ENCODE measurements around the gene ALDH3A1.

Gene ALDH3A1

DNA sequence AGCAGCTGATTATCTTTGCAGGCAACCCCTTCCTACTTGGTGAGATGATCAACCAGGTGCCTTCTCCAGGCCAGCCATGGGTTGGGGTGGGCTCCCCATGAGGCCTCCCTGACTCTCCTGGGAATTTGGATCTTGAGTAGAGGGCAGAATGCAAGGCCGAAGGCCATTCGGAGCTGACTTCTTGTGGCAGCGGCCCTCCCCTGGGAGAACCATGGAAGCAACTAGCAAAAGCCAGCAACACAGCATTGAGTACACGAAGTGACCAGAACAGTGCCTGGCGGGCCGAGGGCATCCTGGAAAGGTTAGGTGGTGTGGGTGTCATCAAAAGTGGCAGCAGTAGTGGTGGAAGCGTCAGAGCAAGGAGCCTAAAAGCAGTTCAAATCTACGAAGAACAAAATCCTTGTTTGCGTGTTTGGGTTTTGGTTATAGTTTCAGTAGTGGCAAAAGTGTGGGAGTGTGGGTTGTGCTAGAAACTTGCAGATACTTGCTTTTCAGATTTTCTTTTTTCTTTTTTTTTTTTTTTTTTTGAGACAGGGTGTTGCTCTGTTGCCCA is 2.0 kb upstream of the ALDH3A1 start:
- WGBS (ENCODE audit: insufficient coverage, insufficient read length): no CpG with 5 or more reads among the region's 9 CpGs
- Histone ChIP-seq H3K4me1 (ENCODE audit: control insufficient read depth, insufficient read depth, low read length) (peaks cover 4% of the 10 kb centered on the region; the same call in 1 of the 2 replicates), H3K9me3 (ENCODE audit: control insufficient read depth, insufficient read depth, low read length) (no peaks in the 10 kb centered on the region), H3K27me3 (ENCODE audit: control insufficient read depth, insufficient read depth, low read length) (no peaks in the 10 kb centered on the region), H3K27ac (ENCODE audit: low read length) (no peak overlapping the region), H3K4me3 (ENCODE audit: low read length) (no peak overlapping the region), H3K36me3 (ENCODE audit: control insufficient read depth, insufficient read depth, low read length) (no peaks in the 10 kb centered on the region)
- no peak for DNase-seq (ENCODE audit: low read depth, low spot score)

DNA sequence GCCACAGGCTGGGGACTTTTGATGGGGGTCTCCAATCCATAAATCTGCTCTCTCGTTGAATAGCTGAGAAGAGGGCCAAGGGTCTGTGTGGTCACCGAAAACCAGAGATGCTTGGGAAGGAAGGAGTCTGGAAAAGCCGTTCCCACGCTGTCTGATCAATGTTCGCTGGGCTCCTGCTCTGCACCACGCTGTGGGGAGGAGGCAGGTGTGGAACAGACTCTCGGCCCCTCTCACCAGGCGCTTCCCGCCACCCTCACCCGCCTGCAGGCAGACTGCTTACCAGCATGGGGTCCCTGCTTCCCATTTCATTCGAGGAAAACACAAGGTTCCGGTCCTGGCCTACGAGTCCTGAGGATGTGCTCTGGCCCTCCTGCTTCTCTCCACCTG is 702 bp upstream of the ALDH3A1 start:
- H3K27ac ChIP-seq (ENCODE audit: low read length): no peak overlapping the region

DNA sequence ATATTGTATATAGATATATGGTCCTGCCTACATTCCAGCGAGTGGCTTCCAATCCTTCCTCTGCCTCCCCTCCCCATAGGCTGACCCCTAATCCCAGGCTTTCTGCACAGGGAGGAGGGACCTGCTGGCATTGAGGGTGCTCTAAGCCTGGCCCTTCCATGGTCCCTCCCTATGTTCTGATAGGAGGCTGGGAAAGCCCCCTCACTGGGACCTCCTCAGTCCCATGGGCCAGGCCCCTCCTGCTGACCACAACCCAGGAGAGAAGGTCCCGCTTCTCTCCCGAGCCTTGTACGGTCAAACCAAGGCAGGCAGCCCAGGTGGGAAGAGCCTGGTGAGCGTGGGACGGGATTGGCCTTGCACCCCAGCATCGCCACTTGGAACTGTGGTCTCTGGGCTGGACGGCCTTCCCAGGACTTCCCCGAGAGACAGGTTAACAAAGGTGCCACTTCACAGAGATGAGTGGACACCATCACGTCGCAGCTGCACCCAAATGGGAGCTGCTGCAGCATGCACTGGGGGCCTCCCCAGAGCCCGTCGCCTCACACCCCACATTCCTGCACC is 859 bp downstream of the ALDH3A1 start:
- Histone ChIP-seq H3K36me3 (ENCODE audit: control insufficient read depth, insufficient read depth, low read length) (no peaks in the 10 kb centered on the region), H3K4me3 (ENCODE audit: low read length) (no peak overlapping the region), H3K27me3 (ENCODE audit: control insufficient read depth, insufficient read depth, low read length) (no peaks in the 10 kb centered on the region), H3K27ac (ENCODE audit: low read length) (no peak overlapping the region), H3K4me1 (ENCODE audit: control insufficient read depth, insufficient read depth, low read length) (peaks cover 3% of the 10 kb centered on the region; the same call in 1 of the 2 replicates), H3K9me3 (ENCODE audit: control insufficient read depth, insufficient read depth, low read length) (no peaks in the 10 kb centered on the region)
- no peak for DNase-seq (ENCODE audit: low read depth, low spot score)
- no CpG with 5 or more reads among the region's 13 CpGs for WGBS (ENCODE audit: insufficient coverage, insufficient read length)

More for the DNA sequence above, 702 bp upstream of the ALDH3A1 start:
- H3K36me3 ChIP-seq (ENCODE audit: control insufficient read depth, insufficient read depth, low read length): no peaks in the 10 kb centered on the region
- no peaks in the 10 kb centered on the region for H3K9me3 ChIP-seq (ENCODE audit: control insufficient read depth, insufficient read depth, low read length)
- no peak for DNase-seq (ENCODE audit: low read depth, low spot score)
- peaks cover 4% of the 10 kb centered on the region; the same call in 1 of the 2 replicates for H3K4me1 ChIP-seq (ENCODE audit: control insufficient read depth, insufficient read depth, low read length)
- no CpG with 5 or more reads among the region's 13 CpGs for WGBS (ENCODE audit: insufficient coverage, insufficient read length)
- H3K4me3 ChIP-seq (ENCODE audit: low read length): no peak overlapping the region
- H3K27me3 ChIP-seq (ENCODE audit: control insufficient read depth, insufficient read depth, low read length): no peaks in the 10 kb centered on the region

DNA sequence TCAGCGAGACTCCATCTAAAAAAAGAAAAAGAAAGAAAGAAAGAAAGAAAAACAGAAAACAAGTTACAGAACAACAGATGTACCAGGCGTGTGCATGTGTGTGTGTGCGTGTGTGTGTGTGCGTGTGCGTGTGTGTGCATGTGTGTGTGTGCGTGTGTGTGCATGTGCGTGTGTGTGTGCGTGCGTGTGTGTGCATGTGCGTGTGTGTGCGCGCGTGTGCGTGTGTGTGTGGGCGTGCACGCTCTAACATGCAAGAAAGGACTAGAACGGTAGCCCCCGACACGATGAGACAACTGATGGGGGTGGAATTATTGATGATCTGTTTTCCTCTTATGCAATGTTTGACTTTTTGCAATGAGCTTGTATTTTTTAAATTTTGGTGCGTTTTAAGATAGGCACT is 1.6 kb downstream of the ALDH3A1 start:
- no peaks in the 10 kb centered on the region for H3K27me3 ChIP-seq (ENCODE audit: control insufficient read depth, insufficient read depth, low read length)
- peaks cover 3% of the 10 kb centered on the region; the same call in 1 of the 2 replicates for H3K4me1 ChIP-seq (ENCODE audit: control insufficient read depth, insufficient read depth, low read length)
- DNase-seq (ENCODE audit: low read depth, low spot score): no peak
- no CpG with 5 or more reads among the region's 20 CpGs for WGBS (ENCODE audit: insufficient coverage, insufficient read length)
- no peak overlapping the region for H3K27ac ChIP-seq (ENCODE audit: low read length)
- H3K36me3 ChIP-seq (ENCODE audit: control insufficient read depth, insufficient read depth, low read length): no peaks in the 10 kb centered on the region
- no peaks in the 10 kb centered on the region for H3K9me3 ChIP-seq (ENCODE audit: control insufficient read depth, insufficient read depth, low read length)
- H3K4me3 ChIP-seq (ENCODE audit: low read length): no peak overlapping the region

DNA sequence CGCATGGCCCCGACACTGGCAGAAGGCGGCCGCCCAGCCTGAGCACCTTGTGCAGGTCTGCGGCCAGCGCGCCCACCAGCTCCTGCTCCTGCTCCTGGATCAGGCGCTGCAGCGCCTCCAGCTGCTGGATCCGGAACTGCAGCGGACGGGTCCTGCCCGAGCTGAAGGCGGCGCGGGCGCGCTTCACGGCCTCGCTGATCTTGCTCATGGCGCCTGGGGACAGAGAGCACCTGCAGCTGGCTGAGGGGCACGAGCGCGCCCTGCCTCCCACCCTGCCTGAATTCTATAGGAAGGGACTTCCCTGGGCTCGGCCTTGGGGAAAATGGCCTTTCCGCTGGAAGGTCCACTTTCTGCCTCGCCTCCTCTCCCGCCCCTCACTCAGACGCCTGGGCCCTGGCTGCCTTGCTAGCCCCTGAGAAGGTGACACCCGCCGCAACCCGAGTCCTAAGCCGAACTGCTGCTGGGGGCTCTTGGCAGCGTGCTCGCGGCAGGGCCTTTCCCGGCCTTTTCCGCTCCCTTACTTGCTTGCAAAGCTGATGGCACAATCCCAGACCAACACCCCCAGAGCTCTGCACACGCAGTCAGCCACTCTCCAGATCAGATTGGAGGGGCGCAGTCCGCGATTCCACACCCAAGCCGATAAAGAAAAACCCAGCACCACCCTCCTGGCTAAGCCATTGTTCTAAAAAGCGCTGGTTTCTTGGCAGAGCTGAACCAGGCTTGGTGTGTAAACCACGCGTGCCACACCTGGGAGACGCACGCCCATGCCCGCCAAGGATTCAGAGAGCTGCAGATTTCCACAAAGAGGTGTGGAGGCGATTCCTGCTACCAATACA is 3.0 kb downstream of the ALDH3A1 start:
- no CpG with 5 or more reads among the region's 50 CpGs for WGBS (ENCODE audit: insufficient coverage, insufficient read length)

DNA sequence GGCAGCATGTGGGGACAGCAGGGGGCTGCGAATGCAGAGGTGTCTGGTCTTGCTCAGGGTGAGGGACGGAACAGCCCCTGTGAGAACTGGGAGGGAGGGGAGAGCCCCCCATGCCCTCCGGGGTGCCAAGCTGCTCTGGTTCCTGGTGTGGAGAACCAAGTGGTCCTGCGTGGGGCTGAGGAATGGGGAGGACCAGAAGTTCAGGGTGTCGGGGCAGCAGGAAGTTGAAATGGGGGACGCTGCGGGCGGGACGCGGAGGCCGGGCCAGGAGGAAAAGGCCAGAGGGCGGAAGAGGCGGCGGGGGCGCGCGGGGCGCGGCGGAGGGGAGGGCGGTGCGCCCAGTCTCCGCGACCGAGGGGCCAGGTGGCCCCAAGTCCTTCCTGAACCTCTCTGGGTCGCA is 3.6 kb downstream of the ALDH3A1 start:
- H3K4me3 ChIP-seq (ENCODE audit: low read length): peak overlapping the region; percentile 33; the same call in 1 of the 2 replicates
- peaks cover 3% of the 10 kb centered on the region; the same call in 1 of the 2 replicates for H3K4me1 ChIP-seq (ENCODE audit: control insufficient read depth, insufficient read depth, low read length)
- H3K27ac ChIP-seq (ENCODE audit: low read length): no peak overlapping the region
- H3K9me3 ChIP-seq (ENCODE audit: control insufficient read depth, insufficient read depth, low read length): no peaks in the 10 kb centered on the region
- H3K36me3 ChIP-seq (ENCODE audit: control insufficient read depth, insufficient read depth, low read length): no peaks in the 10 kb centered on the region
- H3K27me3 ChIP-seq (ENCODE audit: control insufficient read depth, insufficient read depth, low read length): no peaks in the 10 kb centered on the region
- no peak for DNase-seq (ENCODE audit: low read depth, low spot score)
- WGBS (ENCODE audit: insufficient coverage, insufficient read length): no CpG with 5 or more reads among the region's 26 CpGs

More for the DNA sequence above, 3.0 kb downstream of the ALDH3A1 start:
- H3K36me3 ChIP-seq (ENCODE audit: control insufficient read depth, insufficient read depth, low read length): no peaks in the 10 kb centered on the region
- H3K9me3 ChIP-seq (ENCODE audit: control insufficient read depth, insufficient read depth, low read length): no peaks in the 10 kb centered on the region
- DNase-seq (ENCODE audit: low read depth, low spot score): peak; percentile 90
- H3K4me1 ChIP-seq (ENCODE audit: control insufficient read depth, insufficient read depth, low read length): peaks cover 3% of the 10 kb centered on the region; the same call in 1 of the 2 replicates
- no peaks in the 10 kb centered on the region for H3K27me3 ChIP-seq (ENCODE audit: control insufficient read depth, insufficient read depth, low read length)
- peak overlapping the region; percentile 33; the same call in 1 of the 2 replicates for H3K4me3 ChIP-seq (ENCODE audit: low read length)
- no peak overlapping the region for H3K27ac ChIP-seq (ENCODE audit: low read length)

DNA sequence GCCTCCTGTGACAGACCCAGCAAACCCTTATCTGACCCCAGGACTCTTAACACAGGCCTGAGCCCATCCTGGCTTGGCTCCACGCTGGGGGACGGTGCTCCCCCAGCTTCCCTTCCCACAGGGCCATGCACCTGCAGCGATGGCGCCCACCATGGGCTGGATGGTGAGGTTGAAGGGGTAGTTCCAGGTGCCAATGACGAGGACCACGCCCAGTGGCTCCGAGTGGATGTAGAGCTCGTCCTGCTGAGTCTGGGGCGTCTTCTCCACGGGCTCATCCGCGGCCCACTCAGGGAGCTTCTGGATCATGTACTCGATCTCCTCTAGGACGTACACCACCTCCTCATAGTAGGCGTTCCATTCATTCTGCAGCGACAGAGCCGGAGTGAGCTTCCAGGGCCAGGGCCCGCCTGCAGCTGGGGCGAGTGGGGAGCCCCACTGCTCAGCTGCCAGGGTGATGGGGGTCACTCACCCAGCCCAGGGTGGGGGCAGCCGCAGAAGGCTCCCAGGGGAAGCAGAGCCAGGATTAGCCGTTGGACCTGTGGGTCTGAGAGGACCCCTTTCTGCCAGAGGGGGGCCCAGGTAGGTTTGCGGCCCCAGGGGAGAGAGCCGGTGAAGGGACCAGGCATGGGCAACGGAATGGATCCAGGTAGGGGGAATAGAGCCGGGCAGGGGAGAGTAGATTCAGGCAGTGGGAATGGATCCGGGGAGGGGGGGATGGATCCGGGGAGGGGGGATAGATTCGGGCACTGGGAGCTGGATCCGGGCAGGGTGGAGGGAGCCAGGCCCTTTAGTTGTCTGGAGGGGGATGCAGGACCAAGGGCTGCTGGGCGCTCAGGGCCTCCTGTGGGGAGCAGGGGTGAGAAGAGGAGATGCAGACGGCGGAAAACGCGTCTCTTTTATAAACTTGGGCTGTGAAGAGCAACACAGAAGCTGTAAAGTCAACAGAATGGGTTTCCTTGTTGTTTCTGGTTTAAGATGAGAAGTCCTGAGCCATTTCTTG is 4.7 kb downstream of the ALDH3A1 start:
- Histone ChIP-seq H3K4me3 (ENCODE audit: low read length) (no peak overlapping the region), H3K36me3 (ENCODE audit: control insufficient read depth, insufficient read depth, low read length) (no peaks in the 10 kb centered on the region), H3K4me1 (ENCODE audit: control insufficient read depth, insufficient read depth, low read length) (peaks cover 3% of the 10 kb centered on the region; the same call in 1 of the 2 replicates), H3K27ac (ENCODE audit: low read length) (no peak overlapping the region), H3K27me3 (ENCODE audit: control insufficient read depth, insufficient read depth, low read length) (no peaks in the 10 kb centered on the region), H3K9me3 (ENCODE audit: control insufficient read depth, insufficient read depth, low read length) (no peaks in the 10 kb centered on the region)
- WGBS (ENCODE audit: insufficient coverage, insufficient read length): no CpG with 5 or more reads among the region's 34 CpGs
- no peak for DNase-seq (ENCODE audit: low read depth, low spot score)

DNA sequence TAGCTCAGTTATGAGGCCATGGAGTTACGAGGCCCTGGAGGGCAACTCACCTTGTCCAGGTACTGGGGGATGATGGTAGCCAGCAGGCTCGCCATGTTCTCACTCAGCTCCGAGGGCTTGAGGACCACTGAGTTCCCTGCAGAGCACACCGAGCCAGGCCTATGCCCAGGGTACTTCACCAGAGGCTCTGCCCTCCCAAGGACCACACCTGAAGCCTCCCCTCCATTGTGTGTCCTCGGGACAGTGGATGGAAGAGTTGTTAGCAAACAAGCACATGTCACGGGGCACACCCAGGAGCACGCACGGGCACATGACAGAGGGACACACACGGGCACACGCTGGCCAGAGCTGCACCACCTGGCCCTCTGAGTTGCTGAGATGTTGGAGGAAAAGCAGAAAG is 5.6 kb downstream of the ALDH3A1 start:
- Histone ChIP-seq H3K4me1 (ENCODE audit: control insufficient read depth, insufficient read depth, low read length) (peaks cover 3% of the 10 kb centered on the region; the same call in 1 of the 2 replicates), H3K9me3 (ENCODE audit: control insufficient read depth, insufficient read depth, low read length) (no peaks in the 10 kb centered on the region), H3K27me3 (ENCODE audit: control insufficient read depth, insufficient read depth, low read length) (no peaks in the 10 kb centered on the region), H3K4me3 (ENCODE audit: low read length) (no peak overlapping the region), H3K27ac (ENCODE audit: low read length) (no peak overlapping the region), H3K36me3 (ENCODE audit: control insufficient read depth, insufficient read depth, low read length) (no peaks in the 10 kb centered on the region)
- DNase-seq (ENCODE audit: low read depth, low spot score): no peak
- no CpG with 5 or more reads among the region's 10 CpGs for WGBS (ENCODE audit: insufficient coverage, insufficient read length)

DNA sequence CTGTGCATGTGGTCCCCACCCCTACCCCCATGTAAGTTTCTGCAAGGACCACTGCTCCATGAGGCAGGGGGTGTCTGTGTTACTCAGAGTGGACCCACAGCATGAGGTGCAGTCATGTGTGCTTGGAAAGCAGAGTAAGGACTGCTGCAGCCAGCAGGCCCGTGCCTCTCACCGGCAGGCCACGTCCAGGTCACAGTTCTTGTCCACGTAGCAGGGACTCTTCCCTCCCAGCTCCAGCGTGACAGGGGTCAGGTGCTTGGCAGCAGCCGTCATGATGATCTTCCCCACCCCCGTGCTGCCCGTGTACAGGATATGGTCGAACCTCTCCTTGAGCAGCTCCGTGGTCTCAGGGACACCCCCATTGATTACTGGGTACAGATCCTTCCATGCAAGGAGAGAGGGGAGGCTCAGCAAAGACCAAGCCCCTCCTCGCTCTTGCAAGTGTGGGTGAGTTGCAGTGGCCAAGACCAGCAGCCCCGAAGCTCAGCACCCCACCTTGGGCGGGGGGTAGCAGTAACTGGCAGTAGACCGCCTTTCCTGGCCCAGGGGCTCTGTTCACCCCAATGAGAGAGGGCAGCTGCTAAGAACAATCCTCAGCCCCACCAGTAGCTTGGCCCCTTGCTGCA is 6.2 kb downstream of the ALDH3A1 start:
- DNase-seq (ENCODE audit: low read depth, low spot score): no peak
- no peak overlapping the region for H3K27ac ChIP-seq (ENCODE audit: low read length)
- WGBS (ENCODE audit: insufficient coverage, insufficient read length): no CpG with 5 or more reads among the region's 14 CpGs
- H3K9me3 ChIP-seq (ENCODE audit: control insufficient read depth, insufficient read depth, low read length): no peaks in the 10 kb centered on the region
- no peak overlapping the region for H3K4me3 ChIP-seq (ENCODE audit: low read length)
- peaks cover 3% of the 10 kb centered on the region; the same call in 1 of the 2 replicates for H3K4me1 ChIP-seq (ENCODE audit: control insufficient read depth, insufficient read depth, low read length)
- H3K36me3 ChIP-seq (ENCODE audit: control insufficient read depth, insufficient read depth, low read length): no peaks in the 10 kb centered on the region
- H3K27me3 ChIP-seq (ENCODE audit: control insufficient read depth, insufficient read depth, low read length): no peaks in the 10 kb centered on the region

All from iPS DF 6.9 (cell line).